Measurements from ENCODE around the gene TRO. TPM values are rescaled to one million over a fixed set of nuclear protein-coding genes. Genes with fewer than 3 reads are reported as not detected.

The TRO gene
- total RNA-seq, 1 experiment from 2014 or later, result 49.8 TPM

Other genes starting within 250 kb of the TRO start
- not detected in 2 replicates for gene ITIH6, start 122.6 kb upstream of the TRO start, total RNA-seq (2014; rRNA removed; shearing (Covaris generic))
- 216 and 227 TPM in 2 replicates for gene MAGED2, start 113.1 kb upstream of the TRO start, total RNA-seq (2014; rRNA removed; shearing (Covaris generic))
- 0.07 and 0.14 TPM in 2 replicates for gene PFKFB1, start 73.4 kb downstream of the TRO start, total RNA-seq (2014; rRNA removed; shearing (Covaris generic))
- 21.7 and 26.4 TPM in 2 replicates for gene APEX2, start 79.5 kb downstream of the TRO start, total RNA-seq (2014; rRNA removed; shearing (Covaris generic))
- not detected in 2 replicates for gene ALAS2, start 110.2 kb downstream of the TRO start, total RNA-seq (2014; rRNA removed; shearing (Covaris generic))
- gene PAGE2B, start 154.2 kb downstream of the TRO start, total RNA-seq (2014; rRNA removed; shearing (Covaris generic)), result not detected in 2 replicates
- gene PAGE2, start 168.2 kb downstream of the TRO start, total RNA-seq (2014; rRNA removed; shearing (Covaris generic)), result not detected in 2 replicates

All from H7 (cell line).